SK-N-SH treated with all-trans-retinoic acid at 6 μM for 48 hours (cell line): ENCODE results near the gene TMEM164.

Experiments
- ATAC-seq: fragments of 200-7000 bp; cut with Tn5 transposase; 3 replicates; pipeline ENCODE4 v1.9.1; 2020; ENCODE audit warnings: mild to moderate bottlenecking, moderate library complexity
- ESRRG ChIP-seq: fragments of 250-450 bp; sonication (Bioruptor Pico); IDR thresholded peaks from 2 replicates; pipeline ENCODE4 v1.6.1; 2021; ENCODE audit warnings: mild to moderate bottlenecking
- GLIS3 ChIP-seq: fragments of 250-450 bp; sonication (Bioruptor Pico); IDR thresholded peaks from 2 replicates; pipeline ENCODE4 v1.5.0; 2020; ENCODE audit warnings: mild to moderate bottlenecking, moderate library complexity
- OSR1 ChIP-seq: fragments of 250-450 bp; sonication (Bioruptor Pico); IDR thresholded peaks from 2 replicates; pipeline ENCODE4 v1.8.0; 2022; ENCODE audit warnings: moderate library complexity, mild to moderate bottlenecking, inconsistent platforms
- PPARA ChIP-seq: fragments of 250-450 bp; sonication (Bioruptor Pico); IDR thresholded peaks from 2 replicates; pipeline ENCODE4 v1.5.0; 2020; ENCODE audit warnings: mild to moderate bottlenecking, borderline replicate concordance
- SNAI2 ChIP-seq: fragments of 250-450 bp; sonication (Bioruptor Pico); IDR thresholded peaks from 2 replicates; pipeline ENCODE4 v1.5.0; 2020; ENCODE audit warnings: mild to moderate bottlenecking, moderate library complexity
- TCF4 ChIP-seq: fragments of 250-450 bp; sonication (Bioruptor Pico); IDR thresholded peaks from 2 replicates; pipeline ENCODE4 v1.8.0; 2021; ENCODE audit warnings: mild to moderate bottlenecking, moderate library complexity, borderline replicate concordance
- TOX ChIP-seq: fragments of 250-450 bp; sonication (Bioruptor Pico); IDR thresholded peaks from 2 replicates; pipeline ENCODE4 v1.8.0; 2021; ENCODE audit warnings: mild to moderate bottlenecking, moderate library complexity, borderline replicate concordance
- ZC3H10 ChIP-seq: fragments of 250-450 bp; sonication (Bioruptor Pico); IDR thresholded peaks from 2 replicates; pipeline ENCODE4 v1.5.1; 2021; ENCODE audit warnings: mild to moderate bottlenecking, moderate library complexity
- ZFP3 ChIP-seq: fragments of 250-450 bp; sonication (Bioruptor Pico); IDR thresholded peaks from 2 replicates; pipeline ENCODE4 v1.5.0; 2020; ENCODE audit warnings: mild to moderate bottlenecking, moderate library complexity
- ZFP30 ChIP-seq: fragments of 450-650 bp; formaldehyde crosslinking; IDR thresholded peaks from 2 replicates; pipeline ENCODE4 v1.5.0; 2022; ENCODE audit warnings: mild to moderate bottlenecking, moderate library complexity
- ZNF565 ChIP-seq: fragments of 450-650 bp; formaldehyde crosslinking; conservative IDR thresholded peaks from 2 replicates; pipeline ENCODE4 v1.5.0; 2020; ENCODE audit warnings: low read depth, mild to moderate bottlenecking, moderate library complexity
- ZNF70 ChIP-seq: fragments of 450-650 bp; formaldehyde crosslinking; IDR thresholded peaks from 2 replicates; pipeline ENCODE4 v1.5.0; 2020; ENCODE audit warnings: mild to moderate bottlenecking, moderate library complexity
- ZNF8 ChIP-seq: fragments of 450-650 bp; formaldehyde crosslinking; IDR thresholded peaks from 2 replicates; pipeline ENCODE4 v1.5.0; 2020; ENCODE audit warnings: mild to moderate bottlenecking, moderate library complexity
- TF ChIP-seq, protein P1 (sequence below): fragments of 250-450 bp; sonication (Bioruptor Pico); IDR thresholded peaks from 2 replicates; pipeline ENCODE4 v1.5.1; 2020; ENCODE audit warnings: low read depth, mild to moderate bottlenecking, moderate library complexity
- TF ChIP-seq, protein P2 (sequence below): fragments of 250-450 bp; sonication (Bioruptor Pico); IDR thresholded peaks from 2 replicates; pipeline ENCODE4 v1.5.0; 2020; ENCODE audit warnings: mild to moderate bottlenecking, moderate library complexity
- TF ChIP-seq, protein P3 (sequence below): fragments of 250-450 bp; sonication (Bioruptor Pico); IDR thresholded peaks from 2 replicates; pipeline ENCODE4 v1.5.1; 2021; ENCODE audit warnings: mild to moderate bottlenecking, moderate library complexity

TMEM164 gene

DNA sequence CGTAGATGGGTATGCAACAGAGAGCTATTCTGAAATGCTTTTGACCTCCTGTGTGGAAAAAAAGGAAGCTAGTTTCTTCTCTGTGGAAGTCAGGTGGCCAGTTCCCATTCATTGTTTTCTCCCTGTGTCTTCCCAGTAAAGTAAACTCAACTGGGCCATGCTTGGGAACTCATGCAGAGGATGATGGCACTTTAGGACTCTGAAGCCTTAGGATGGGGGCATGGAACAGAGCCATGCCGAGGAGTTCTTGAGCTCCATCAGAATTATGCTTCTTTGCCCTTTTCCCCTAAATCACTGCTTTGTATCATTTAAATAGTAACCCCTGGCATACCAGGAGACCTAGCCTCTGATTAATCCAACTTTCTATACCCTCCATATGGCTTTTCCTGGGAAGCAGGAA, 3.2 kb downstream of the TMEM164 start (continued):
- TF ChIP-seq, protein P1, sequence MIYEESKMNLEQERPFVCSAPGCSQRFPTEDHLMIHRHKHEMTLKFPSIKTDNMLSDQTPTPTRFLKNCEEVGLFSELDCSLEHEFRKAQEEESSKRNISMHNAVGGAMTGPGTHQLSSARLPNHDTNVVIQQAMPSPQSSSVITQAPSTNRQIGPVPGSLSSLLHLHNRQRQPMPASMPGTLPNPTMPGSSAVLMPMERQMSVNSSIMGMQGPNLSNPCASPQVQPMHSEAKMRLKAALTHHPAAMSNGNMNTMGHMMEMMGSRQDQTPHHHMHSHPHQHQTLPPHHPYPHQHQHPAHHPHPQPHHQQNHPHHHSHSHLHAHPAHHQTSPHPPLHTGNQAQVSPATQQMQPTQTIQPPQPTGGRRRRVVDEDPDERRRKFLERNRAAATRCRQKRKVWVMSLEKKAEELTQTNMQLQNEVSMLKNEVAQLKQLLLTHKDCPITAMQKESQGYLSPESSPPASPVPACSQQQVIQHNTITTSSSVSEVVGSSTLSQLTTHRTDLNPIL (CRISPR knock-in tag): no peak
- TF ChIP-seq ZNF8 (CRISPR knock-in tag) (no peak), ZC3H10 (no peak)

DNA sequence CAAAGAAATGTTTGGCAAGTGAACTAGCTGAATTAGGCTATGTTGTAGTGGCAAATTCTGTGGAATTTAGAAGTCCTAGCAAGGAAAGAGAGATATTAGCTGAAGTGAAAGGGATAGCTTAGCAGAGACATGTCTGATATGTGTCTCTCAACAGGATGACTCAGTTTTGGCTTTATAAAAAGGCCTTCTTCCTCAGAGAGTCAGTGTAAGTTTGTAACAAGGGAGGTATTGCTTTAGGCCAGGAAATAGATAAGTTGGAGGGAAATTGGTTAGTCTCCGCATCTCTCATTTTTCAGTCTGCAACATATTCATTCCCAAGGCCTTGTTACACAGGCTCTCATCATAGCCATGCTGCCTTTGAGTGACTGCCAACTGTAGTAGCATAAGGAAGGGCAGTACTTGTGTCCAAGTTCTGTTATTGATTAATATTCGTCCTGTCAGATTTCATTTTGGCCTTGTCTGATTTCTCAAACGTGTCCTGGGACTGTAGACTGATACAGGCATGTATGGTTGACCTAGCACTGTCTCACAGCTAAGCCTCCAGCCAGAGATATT, 4.0 kb downstream of the TMEM164 start:
- no peak for ATAC-seq
- no peak for TF ChIP-seq ZFP3 (CRISPR knock-in tag)
- TF ChIP-seq TOX (CRISPR knock-in tag): no peak
- TF ChIP-seq PPARA (CRISPR knock-in tag): no peak
- no peak for TF ChIP-seq OSR1
- TF ChIP-seq, all 23 proteins: peak for 0

DNA sequence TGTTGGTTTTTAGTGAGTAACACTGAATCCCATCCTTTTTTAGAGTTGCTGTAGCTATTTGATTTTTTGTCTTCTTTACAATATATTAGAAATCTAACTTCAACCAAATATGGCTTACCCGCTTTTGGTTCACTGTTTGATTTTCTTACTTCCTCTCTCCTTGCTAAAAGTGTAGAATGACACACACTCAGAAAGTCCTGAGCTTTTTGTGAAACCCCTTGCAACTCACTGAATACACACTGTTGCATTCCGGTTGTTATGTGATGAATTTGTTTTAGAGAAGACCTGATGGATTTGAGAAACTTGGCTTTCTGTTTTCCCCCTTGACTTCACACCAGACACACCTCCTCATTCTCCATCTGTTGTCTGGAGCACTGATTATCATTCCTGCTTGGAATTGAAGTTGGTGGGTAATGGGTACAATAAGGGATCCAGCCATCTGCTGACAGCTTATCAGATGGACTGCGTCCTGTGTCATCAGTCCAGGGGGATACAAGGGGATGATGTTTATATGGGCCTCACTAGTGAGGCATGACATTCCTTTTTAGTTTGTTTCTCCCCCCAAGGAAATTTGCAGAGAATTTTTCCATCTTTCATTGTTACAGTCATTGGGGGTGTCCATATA, 5.2 kb downstream of the TMEM164 start:
- TF ChIP-seq, protein P2, sequence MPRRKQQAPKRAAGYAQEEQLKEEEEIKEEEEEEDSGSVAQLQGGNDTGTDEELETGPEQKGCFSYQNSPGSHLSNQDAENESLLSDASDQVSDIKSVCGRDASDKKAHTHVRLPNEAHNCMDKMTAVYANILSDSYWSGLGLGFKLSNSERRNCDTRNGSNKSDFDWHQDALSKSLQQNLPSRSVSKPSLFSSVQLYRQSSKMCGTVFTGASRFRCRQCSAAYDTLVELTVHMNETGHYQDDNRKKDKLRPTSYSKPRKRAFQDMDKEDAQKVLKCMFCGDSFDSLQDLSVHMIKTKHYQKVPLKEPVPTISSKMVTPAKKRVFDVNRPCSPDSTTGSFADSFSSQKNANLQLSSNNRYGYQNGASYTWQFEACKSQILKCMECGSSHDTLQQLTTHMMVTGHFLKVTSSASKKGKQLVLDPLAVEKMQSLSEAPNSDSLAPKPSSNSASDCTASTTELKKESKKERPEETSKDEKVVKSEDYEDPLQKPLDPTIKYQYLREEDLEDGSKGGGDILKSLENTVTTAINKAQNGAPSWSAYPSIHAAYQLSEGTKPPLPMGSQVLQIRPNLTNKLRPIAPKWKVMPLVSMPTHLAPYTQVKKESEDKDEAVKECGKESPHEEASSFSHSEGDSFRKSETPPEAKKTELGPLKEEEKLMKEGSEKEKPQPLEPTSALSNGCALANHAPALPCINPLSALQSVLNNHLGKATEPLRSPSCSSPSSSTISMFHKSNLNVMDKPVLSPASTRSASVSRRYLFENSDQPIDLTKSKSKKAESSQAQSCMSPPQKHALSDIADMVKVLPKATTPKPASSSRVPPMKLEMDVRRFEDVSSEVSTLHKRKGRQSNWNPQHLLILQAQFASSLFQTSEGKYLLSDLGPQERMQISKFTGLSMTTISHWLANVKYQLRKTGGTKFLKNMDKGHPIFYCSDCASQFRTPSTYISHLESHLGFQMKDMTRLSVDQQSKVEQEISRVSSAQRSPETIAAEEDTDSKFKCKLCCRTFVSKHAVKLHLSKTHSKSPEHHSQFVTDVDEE (CRISPR knock-in tag): no peak
- TF ChIP-seq TCF4 (CRISPR knock-in tag): peak; percentile 21; the same call in 1 of the 2 replicates
- TF ChIP-seq OSR1: no peak
- no peak for ATAC-seq

DNA sequence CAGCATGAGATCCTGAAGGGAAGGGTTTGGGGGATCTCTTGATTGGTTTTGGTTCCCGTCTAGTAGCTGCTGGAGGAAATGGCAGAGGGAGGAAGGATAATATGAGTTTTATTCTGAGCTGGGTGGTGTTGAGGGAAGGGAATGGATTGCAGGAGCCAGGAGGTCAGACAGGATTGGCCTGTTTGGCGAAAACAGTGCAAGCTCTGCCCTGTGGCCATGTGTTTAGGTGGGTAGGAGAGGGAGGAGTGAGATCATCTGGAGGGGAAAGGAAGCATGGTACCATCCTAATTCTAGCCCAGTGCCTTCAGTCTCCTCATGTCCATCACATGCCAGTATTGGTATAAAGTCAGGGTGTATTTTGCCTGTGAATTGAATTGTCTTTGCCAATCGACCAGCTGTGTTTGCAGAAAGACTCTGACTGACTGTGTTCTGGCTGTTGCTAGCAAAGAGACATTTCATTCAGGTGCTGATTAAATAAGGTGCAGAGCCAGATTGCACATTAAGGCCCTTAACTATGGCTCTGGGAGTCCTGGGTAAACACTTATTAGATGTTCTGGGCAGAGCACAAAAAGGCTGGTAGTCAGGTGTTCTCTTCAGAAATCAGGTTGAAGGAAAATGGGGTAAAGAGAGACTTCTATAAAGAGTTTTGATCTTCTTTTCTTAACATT, 10.0 kb downstream of the TMEM164 start:
- ATAC-seq: no peak
- TF ChIP-seq PPARA (CRISPR knock-in tag) (no peak), ZNF70 (no peak), ZFP3 (CRISPR knock-in tag) (no peak), ZC3H10 (no peak), ZFP30 (CRISPR knock-in tag) (no peak), SNAI2 (CRISPR knock-in tag) (no peak), OSR1 (no peak), ESRRG (CRISPR knock-in tag) (no peak), TOX (CRISPR knock-in tag) (no peak), ZNF565 (CRISPR knock-in tag) (no peak)
- TF ChIP-seq, protein P1 (CRISPR knock-in tag): no peak
- TF ChIP-seq, protein P3, sequence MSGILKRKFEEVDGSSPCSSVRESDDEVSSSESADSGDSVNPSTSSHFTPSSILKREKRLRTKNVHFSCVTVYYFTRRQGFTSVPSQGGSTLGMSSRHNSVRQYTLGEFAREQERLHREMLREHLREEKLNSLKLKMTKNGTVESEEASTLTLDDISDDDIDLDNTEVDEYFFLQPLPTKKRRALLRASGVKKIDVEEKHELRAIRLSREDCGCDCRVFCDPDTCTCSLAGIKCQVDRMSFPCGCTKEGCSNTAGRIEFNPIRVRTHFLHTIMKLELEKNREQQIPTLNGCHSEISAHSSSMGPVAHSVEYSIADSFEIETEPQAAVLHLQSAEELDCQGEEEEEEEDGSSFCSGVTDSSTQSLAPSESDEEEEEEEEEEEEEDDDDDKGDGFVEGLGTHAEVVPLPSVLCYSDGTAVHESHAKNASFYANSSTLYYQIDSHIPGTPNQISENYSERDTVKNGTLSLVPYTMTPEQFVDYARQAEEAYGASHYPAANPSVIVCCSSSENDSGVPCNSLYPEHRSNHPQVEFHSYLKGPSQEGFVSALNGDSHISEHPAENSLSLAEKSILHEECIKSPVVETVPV (CRISPR knock-in tag): no peak

DNA sequence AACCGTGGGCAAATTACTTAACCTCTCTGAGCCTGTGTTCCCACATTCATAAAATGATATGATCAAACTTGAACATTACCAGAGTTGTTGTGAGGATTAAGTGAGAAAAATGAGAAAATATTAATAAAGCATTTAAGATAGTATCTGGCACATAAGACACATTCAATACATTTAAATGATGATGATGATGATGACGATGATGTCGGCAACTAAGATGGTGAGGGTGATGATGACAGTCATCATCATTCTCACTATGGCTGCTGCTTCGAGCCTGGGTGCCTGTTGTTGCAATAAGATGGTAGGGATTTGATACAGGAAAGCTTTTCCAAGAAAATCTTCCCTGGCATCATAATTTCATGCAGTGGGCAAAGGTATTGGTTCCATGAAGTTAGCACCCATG, 11.1 kb downstream of the TMEM164 start:
- ATAC-seq: no peak
- no peak for TF ChIP-seq GLIS3 (CRISPR knock-in tag)
- TF ChIP-seq ESRRG (CRISPR knock-in tag): no peak
- TF ChIP-seq SNAI2 (CRISPR knock-in tag): no peak
- TF ChIP-seq ZNF565 (CRISPR knock-in tag): no peak
- no peak for TF ChIP-seq ZFP30 (CRISPR knock-in tag)
- TF ChIP-seq ZC3H10: no peak
- TF ChIP-seq ZNF8 (CRISPR knock-in tag): no peak
